ENCODE results near the gene JAZF1.

JAZF1 gene

DNA sequence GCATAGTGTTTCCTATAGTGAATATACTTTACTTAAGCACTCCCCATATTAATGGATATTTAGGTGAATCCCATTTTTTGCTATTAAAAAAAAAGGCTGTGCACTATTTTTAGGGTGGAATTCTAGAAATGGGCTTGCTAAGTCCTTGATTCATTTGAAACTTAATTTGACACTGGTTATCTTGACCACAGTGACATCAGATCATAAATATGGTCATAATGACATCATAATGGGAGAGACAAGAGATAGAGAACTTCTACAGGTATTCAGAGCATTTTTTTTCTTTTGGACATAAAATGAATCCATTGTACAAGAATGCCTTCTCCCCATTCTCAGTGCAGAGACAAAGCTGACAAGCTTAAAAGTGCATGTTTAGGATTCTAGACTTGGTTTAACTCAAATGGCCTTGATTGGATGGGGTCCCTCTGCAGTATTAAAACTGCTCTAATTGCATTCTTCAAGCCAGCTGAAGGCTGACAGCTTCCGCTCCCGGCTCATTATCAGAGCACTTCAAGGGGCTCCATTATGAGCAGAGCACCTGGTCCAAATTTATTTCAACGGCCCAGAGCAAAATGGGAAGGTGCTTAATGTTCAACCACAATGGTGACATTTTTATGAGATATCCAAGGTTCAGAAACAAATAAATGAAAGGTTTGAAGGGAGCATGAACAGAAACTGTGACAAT, 104.8 kb downstream of the JAZF1 start:
- DNase-seq (ENCODE audit: low read depth, low spot score) = no peak

GRCh38 chr7:28072876-28073514, 107.6 kb downstream of the JAZF1 start:
- peak; percentile 30 for DNase-seq (ENCODE audit: low read depth, low spot score)

DNA sequence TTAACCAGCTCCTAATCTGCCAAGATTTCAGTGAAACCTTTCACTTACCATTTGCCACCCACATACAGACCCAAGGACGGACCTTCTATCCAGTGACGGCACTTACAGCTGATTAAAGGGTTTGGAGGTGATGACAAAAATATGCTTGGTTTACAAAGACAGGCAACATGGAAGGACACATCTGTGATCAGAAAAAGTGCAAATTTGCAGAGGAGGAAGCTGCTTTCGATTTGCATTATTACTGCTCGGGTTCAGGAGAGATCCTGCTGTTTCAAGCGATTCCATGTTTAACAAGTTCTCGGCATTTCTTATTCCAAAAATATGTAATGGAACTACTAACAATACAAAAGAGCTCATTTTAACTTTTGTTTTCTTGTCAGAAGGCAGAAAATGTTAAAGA, 109.0 kb downstream of the JAZF1 start:
- no peak for DNase-seq (ENCODE audit: low read depth, low spot score)

DNA sequence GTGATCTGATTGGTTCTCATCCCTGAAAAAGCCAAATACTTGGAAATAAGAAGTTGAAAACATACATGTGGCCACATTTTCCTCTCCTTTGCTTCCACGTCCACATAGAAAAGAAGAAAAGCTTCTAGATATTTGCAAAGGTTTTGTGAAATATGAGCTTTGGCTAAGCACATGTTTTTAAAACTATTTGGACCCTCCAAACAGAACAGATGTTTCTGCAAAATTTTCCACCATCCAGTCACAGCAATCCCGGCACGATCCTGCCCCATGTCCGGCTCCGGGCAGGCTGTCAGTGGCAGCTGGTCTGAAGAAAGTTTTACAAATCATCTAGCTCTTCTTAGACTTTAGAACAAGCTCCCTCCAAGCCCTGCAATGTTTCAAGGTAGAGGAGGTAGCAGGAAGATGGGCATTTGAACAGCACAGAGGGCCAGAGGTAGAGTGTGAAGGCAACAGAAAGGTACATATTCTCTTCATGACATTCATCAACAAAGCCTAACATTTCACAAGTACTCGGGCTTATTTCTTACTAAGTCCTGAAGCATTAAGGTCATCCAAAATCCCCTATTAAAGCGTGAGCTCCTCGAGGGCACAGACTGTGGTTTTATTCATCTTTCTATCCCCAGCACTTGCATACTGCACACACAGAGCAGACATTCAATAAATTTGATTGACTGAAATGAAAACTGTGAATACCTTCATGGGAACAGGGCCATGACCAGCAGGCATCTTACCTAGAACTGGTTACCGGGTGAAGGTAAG, 110.1 kb downstream of the JAZF1 start:
- DNase-seq (ENCODE audit: low read depth, low spot score) = no peak

- no peak for DNase-seq (ENCODE audit: low read depth, low spot score)
These were observed 110.8 kb downstream of the JAZF1 start for GRCh38 chr7:28069807-28070206.

DNA sequence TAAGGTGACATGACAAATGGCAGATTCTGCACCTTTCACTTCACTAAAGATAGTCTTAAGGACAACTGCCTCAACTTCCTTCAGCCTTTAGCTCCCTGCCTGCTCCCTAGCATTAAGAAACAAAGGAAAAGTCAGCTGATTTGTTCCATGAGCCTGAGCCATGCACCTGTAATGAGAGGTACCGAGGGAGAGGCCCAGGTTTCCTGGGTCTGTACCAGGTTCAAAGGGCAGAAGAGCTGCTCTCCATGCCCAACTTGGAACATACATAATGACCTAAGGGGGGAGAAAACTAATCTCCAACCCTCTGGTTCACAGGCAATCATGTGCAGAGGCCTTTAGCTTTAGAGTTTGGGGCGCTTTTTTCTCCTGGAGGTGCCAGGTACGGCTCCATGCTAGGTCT, 111.2 kb downstream of the JAZF1 start:
- DNase-seq (ENCODE audit: low read depth, low spot score) = no peak

DNA sequence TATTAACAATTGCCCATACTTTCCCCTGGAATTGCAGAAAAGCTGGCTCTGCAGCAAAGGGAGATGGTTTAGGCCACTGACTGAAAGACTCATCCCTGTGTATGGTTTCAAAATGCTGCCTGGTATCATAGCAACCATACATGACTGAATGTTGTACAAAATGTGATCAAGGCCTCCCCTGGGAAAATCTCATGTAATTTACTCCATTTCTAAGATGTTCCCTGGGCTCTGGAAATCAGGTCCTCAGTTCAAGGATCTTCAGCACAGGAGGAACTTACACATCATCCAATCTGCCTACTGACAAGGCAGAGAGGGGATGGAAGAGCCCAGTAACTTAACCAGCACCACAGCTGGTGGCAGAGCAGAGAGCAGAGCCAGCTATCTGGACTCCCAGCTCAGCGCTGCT, 111.8 kb downstream of the JAZF1 start:
- DNase-seq (ENCODE audit: low read depth, low spot score) = no peak

GRCh38 chr7:28067171-28067570, 113.4 kb downstream of the JAZF1 start:
- no peak for DNase-seq (ENCODE audit: low read depth, low spot score)

GRCh38 chr7:28065721-28066285, 114.8 kb downstream of the JAZF1 start:
- DNase-seq (ENCODE audit: low read depth, low spot score) = peak; percentile 65

DNA sequence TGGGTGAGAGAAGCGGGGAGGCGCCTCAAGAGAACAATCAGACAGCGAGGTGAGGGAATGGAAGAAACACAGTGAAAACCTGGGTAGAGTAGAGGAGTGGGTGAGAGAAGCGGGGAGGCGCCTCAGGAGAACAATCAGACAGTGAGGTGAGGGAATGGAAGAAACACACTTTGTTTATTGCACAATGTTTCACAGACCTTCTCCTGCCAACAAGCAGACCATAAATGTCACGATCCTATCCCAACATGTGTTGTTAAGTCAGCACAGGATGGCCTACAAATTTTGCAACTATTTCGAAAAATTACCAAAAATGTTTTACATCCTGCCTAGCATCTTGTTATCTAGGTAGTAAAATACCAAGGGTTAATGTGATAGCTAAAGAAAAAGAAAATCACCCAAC, 115.3 kb downstream of the JAZF1 start:
- DNase-seq (ENCODE audit: low read depth, low spot score) = no peak

- DNase-seq (ENCODE audit: low read depth, low spot score) = no peak
These were observed 116.2 kb downstream of the JAZF1 start for GRCh38 chr7:28064437-28064836.

DNA sequence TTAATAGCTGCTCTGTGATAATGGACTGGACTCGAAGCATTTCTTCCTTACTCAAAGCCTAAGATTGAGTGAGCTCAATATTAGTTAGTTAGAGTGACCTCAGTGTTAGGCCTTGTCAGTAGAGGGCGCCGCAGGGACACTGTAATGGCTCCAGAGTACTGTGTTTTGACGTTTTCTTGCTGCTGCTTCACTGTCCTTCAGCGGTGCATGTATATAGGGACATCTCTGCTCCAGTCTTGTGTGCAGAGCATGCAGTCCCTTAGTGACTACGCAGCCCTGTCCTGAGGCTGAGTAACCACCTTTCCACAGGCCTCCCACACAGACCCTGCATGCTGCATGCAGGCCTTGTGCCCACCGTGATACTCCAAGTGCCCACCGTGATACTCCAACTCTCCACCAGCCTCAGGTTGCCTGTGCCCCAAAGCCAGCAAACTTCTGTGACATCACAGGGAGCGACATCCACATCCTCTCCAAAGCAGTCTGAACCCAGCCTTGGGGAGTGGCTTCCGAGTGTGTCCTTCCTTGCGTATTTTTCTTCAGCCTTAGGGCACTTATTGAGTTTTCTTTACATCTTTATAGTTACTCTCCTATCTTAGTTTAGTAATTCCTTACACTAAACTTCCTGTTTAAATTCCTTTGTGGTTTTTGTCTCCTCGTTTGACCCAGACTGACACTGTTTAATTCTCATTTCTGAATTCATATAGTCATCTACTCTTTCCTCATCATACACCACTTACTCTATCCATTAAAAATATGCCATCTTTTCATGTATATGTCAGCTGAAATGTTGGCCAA, 118.2 kb downstream of the JAZF1 start:
- peak; percentile 84 for DNase-seq (ENCODE audit: low read depth, low spot score)

DNA sequence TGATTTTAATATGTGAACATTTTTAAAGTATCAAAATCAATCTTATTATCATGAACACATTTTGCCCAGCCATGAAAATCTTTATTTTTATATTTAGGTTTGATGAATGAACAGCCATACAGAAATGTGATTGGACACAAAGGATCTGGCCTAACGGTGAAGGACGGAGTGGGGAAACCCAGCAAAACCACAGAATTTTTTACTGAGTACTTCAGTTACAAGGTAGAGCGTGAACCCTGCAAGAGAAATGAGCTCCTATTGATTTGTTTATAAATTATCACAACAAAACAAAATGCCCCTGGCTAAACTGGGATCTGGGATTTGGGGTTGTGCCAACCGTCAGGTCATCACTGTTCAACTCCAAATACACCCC, 118.8 kb downstream of the JAZF1 start:
- no peak for DNase-seq (ENCODE audit: low read depth, low spot score)

GRCh38 chr7:28060371-28060950, 120.1 kb downstream of the JAZF1 start:
- DNase-seq (ENCODE audit: low read depth, low spot score) = no peak

DNA sequence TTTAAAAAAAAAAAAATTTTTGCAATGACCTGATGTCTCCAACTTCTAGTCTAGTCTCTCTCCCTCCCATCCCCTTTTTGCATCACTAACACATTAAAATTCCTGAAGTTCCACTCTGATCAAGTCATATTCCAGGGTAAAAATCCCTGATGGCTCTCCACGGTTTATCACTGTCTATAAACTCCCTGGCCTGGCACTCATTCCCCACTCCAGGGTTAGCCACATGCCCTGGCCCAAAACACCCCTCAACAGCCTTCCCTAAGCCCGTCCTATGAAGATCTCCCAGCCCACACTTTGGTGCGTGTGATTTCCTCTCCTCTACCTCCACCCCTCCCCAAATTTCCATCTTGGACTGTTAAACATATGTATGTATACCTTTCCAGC, 125.4 kb downstream of the JAZF1 start:
- DNase-seq (ENCODE audit: low read depth, low spot score) = no peak

- DNase-seq (ENCODE audit: low read depth, low spot score) = no peak
These were observed 125.9 kb downstream of the JAZF1 start for GRCh38 chr7:28054531-28055160.

DNA sequence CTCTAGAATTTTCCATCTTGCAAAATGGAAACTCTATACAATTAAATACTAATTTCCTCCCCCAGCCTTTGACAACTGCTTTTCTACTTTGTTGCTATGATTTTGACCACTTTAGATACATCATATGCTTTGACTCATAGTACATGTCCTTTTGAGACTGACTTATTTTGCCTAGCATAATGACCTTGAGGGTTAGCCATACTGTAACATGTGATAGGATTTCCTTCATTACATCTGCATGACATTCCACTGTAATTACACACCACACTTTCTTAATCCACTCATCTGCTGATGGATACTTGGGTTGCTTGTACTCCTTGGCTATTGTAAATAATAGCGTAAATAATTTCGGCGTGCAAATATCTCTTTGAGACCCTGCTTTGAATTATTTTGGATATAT, 127.7 kb downstream of the JAZF1 start:
- DNase-seq (ENCODE audit: low read depth, low spot score) = no peak

- DNase-seq (ENCODE audit: low read depth, low spot score) = no peak
These were observed 131.9 kb downstream of the JAZF1 start for GRCh38 chr7:28048694-28049093.

DNA sequence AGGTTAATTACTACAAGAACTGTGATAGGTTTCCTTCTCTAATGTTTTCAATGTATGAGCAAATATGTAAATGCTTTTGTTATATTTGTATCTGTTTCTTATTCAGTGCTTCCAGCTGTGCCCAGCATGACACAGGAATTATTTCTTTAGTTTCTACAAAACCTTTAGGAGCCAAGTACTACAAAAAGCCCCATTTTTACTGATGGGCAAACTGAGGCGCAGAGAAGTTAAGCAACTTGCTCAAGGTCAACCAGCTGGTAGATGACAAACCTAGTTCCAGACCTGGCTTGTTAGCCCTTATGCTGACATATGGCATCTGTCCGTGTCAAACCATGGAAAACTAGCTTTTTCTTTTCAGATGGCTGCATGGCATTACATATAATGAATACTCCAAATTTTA, 134.6 kb downstream of the JAZF1 start:
- no peak for DNase-seq (ENCODE audit: low read depth, low spot score)

DNA sequence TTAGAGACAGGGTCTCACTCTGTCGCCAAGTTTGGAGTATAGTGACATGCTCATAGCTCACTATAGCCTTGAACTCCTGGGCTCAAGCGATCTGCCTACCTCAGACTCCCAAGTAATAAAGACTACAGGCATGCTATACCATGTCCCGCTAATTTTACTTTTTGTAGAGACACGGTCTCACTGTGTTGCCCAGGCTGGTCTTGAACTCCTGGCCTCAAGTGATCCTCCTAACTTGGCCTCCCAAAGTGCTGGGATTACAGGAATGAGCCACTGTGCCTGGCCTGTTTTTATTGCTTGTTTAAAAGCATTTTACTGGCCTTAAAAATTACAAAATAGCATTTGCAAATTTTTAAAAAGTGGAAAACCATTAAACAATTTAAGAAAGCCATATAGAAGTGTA, 135.0 kb downstream of the JAZF1 start:
- no peak for DNase-seq (ENCODE audit: low read depth, low spot score)

GRCh38 chr7:28044825-28045224, 135.8 kb downstream of the JAZF1 start:
- DNase-seq (ENCODE audit: low read depth, low spot score) = peak; percentile 69

Data from ELF-1 (cell line).